Neural cell (in vitro differentiated cells): ENCODE measurements around the gene COLGALT1.

Source experiments
- EP300 ChIP-seq: fragments of 450-650 bp; conservative IDR thresholded peaks from 2 replicates; pipeline ENCODE4 v1.6.1; 2014; ENCODE audit warnings: antibody characterized with exemption, mild to moderate bottlenecking, moderate library complexity; ENCODE audit not compliant: poor library complexity, severe bottlenecking
- EZH2 ChIP-seq: fragments of 200-600, 300-800 bp; shearing (Covaris generic), sonication (generic); IDR thresholded peaks from 2 replicates; pipeline ENCODE4 v1.6.1; 2014; ENCODE audit warnings: antibody characterized with exemption, low read length, borderline replicate concordance, mild to moderate bottlenecking; ENCODE audit not compliant: insufficient read depth, poor library complexity, severe bottlenecking
- MXI1 ChIP-seq: fragments of 450-650 bp; conservative IDR thresholded peaks from 2 replicates; pipeline ENCODE4 v1.6.1; 2014; ENCODE audit warnings: antibody characterized with exemption, mild to moderate bottlenecking; ENCODE audit not compliant: poor library complexity, severe bottlenecking
- POLR2AphosphoS5 ChIP-seq: IDR thresholded peaks from 2 replicates; pipeline ENCODE4 v1.6.1; 2012
- RAD21 ChIP-seq: fragments of 450-650 bp; conservative IDR thresholded peaks from 2 replicates; pipeline ENCODE4 v1.6.1; 2014; ENCODE audit warnings: antibody characterized with exemption, mild to moderate bottlenecking, moderate library complexity
- REST ChIP-seq: IDR thresholded peaks from 2 replicates; pipeline ENCODE4 v1.6.1; 2012; ENCODE audit warnings: borderline replicate concordance
- SMC3 ChIP-seq: fragments of 450-650 bp; conservative IDR thresholded peaks from 2 replicates; pipeline ENCODE4 v1.6.1; 2014; ENCODE audit warnings: antibody characterized with exemption, mild to moderate bottlenecking, moderate library complexity; ENCODE audit not compliant: poor library complexity
- TAF1 ChIP-seq: IDR thresholded peaks from 2 replicates; pipeline ENCODE4 v1.6.1; 2012; ENCODE audit warnings: low read depth
- TF ChIP-seq, protein P1 (sequence below): fragments of 450-650 bp; IDR thresholded peaks from 2 replicates; pipeline ENCODE4 v1.5.1; 2014; ENCODE audit warnings: antibody characterized with exemption, mild to moderate bottlenecking, moderate library complexity; ENCODE audit not compliant: poor library complexity, severe bottlenecking

DNA sequence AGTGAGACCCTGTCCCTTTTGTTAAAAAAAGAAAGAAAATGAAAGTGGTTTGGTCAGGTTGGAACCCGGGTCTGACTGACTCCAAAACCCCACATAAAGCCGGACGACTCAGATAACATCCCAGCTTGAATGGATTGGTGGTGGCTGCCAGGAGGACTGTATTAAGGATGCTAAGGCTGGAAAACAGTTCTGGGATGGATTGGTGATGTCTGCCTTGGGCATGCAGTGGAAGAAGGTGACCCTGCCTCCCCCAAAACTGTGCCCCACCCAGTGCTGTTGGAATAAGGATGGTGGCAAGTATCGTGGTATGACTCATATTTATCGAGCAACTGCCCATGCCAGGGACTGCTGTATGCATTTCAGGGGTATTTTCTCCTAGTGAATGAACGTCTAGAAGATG, 18.5 kb upstream of the COLGALT1 start:
- TF ChIP-seq, protein P1, sequence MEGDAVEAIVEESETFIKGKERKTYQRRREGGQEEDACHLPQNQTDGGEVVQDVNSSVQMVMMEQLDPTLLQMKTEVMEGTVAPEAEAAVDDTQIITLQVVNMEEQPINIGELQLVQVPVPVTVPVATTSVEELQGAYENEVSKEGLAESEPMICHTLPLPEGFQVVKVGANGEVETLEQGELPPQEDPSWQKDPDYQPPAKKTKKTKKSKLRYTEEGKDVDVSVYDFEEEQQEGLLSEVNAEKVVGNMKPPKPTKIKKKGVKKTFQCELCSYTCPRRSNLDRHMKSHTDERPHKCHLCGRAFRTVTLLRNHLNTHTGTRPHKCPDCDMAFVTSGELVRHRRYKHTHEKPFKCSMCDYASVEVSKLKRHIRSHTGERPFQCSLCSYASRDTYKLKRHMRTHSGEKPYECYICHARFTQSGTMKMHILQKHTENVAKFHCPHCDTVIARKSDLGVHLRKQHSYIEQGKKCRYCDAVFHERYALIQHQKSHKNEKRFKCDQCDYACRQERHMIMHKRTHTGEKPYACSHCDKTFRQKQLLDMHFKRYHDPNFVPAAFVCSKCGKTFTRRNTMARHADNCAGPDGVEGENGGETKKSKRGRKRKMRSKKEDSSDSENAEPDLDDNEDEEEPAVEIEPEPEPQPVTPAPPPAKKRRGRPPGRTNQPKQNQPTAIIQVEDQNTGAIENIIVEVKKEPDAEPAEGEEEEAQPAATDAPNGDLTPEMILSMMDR = no peak
- no peak for TF ChIP-seq RAD21
- no peak for TF ChIP-seq TAF1
- TF ChIP-seq EP300 = no peak
- TF ChIP-seq SMC3 = no peak
- no peak for TF ChIP-seq POLR2AphosphoS5
- no peak for TF ChIP-seq EZH2
- no peak for TF ChIP-seq REST
- no peak for TF ChIP-seq MXI1
